Mucosa of descending colon (tissue), 3 donors: ENCODE measurements around the gene SLC16A7. TPM values are rescaled to one million over a fixed set of nuclear protein-coding genes. Genes with fewer than 3 reads are reported as not detected.

Source experiments
- ATAC-seq: fragments of 200-7000 bp; cut with Tn5 transposase; one replicate; pipeline ENCODE4 v1.9.1; 2020; ENCODE audit warnings: mild to moderate bottlenecking, moderate library complexity
- DNase-seq, 3 donors: peaks; one replicate each; pipeline ENCODE4 v3.0.0-alpha.2; 2020
- H3K36me3 ChIP-seq: fragments of 200-600 bp; one replicate; pipeline ENCODE4 v1.8.0; 2021; ENCODE audit warnings: low read depth, mild to moderate bottlenecking
- H3K4me1 ChIP-seq: fragments of 200-600 bp; one replicate; pipeline ENCODE4 v1.8.0; 2021; ENCODE audit warnings: low read depth, mild to moderate bottlenecking
- H3K4me3 ChIP-seq: fragments of 200-600 bp; one replicate; pipeline ENCODE4 v1.8.0; 2021; ENCODE audit warnings: mild to moderate bottlenecking
- H3K9me3 ChIP-seq: fragments of 200-600 bp; one replicate; pipeline ENCODE4 v1.8.0; 2021; ENCODE audit warnings: mild to moderate bottlenecking
- CTCF ChIP-seq: fragments of 200-600 bp; IDR thresholded peaks from one replicate; pipeline ENCODE4 v1.8.0; 2022; ENCODE audit warnings: antibody characterized with exemption, mild to moderate bottlenecking
- intact Hi-C, 2 donors: fragments of 100-400 bp; cut with DNase I in 1 of 2; cut with micrococcal nuclease in 1 of 2; formaldehyde crosslinking; loops; one replicate each; pipeline versions ENCODE4 v1.11.0 to v1.11.1; 2022; cut with DNase I, micrococcal nuclease
- total RNA-seq, 3 donors: library from RNA; stranded (reverse); fragmentation: NEBNext Ultra II Directional in 2 of 3; extraction: Animal tissue kit (Norgen Biotek cat#: 25700) in 2 of 3; gene quantifications; one replicate each; pipeline versions ENCODE4 v1.2.1 to v1.2.4, GENCODE V29; 2021 to 2023
- donor health status: DM: no; HTN: no; CAD: no; lungs with moderate emphysema.
- donor health status: DM: no; HTN: no; CAD: no.
- donor health status: DM: no; HTN: yes; CAD: no.

Gene SLC16A7
- total RNA-seq, 3 donors from 2014 or later = 8.6 to 10.8 (median 9.0) TPM

GRCh38 chr12:59768031-59768430, 172.2 kb downstream of the SLC16A7 start:
- intact Hi-C loops = no loop called here

DNA sequence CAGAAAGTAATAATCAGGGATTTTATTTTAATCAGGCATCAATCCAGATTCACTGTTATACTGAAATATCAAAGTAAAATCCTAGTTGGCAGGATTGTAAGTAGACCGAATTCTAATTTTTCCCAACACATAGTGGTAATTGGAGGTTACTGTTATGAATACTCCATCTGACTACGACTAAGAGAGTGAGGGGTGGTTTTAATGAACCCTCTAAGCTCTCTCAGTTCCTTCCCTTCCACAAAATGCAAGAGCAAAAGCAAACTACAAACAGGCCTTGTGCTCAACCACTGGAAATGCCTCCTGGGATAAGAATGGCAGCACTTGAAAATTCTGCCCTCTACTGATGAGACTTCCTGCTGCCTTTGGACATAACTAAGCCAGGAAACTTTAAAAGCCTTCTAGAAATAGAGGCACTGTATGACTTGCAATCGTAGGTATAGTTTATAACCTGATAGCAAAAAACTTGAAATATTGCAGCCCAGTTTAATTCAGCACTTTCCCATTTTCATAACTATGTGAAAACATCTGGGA, 184.8 kb downstream of the SLC16A7 start:
- no peak overlapping the region for H3K4me3 ChIP-seq
- no peaks in the 10 kb centered on the region for H3K4me1 ChIP-seq
- peak in 1 of 3 donors; percentile 19 for DNase-seq
- ATAC-seq = no peak
- H3K9me3 ChIP-seq = no peaks in the 10 kb centered on the region
- TF ChIP-seq CTCF = no peak
- intact Hi-C loops = no loop called here
- H3K36me3 ChIP-seq = no peaks in the 10 kb centered on the region

More at GRCh38 chr12:59768031-59768430, 172.2 kb downstream of the SLC16A7 start:
- Histone ChIP-seq H3K36me3 (no peaks in the 10 kb centered on the region), H3K9me3 (no peaks in the 10 kb centered on the region), H3K4me3 (no peak overlapping the region), H3K4me1 (no peaks in the 10 kb centered on the region)
- DNase-seq (no peak), ATAC-seq (no peak)
- no peak for TF ChIP-seq CTCF

- intact Hi-C loops = no loop called here
- no peaks in the 10 kb centered on the region for H3K9me3 ChIP-seq
- DNase-seq = no peak
- no peak overlapping the region for H3K4me3 ChIP-seq
- H3K36me3 ChIP-seq = no peaks in the 10 kb centered on the region
- TF ChIP-seq CTCF = no peak
- ATAC-seq = no peak
- H3K4me1 ChIP-seq = no peaks in the 10 kb centered on the region
These were observed 191.8 kb downstream of the SLC16A7 start for GRCh38 chr12:59787610-59788009.

GRCh38 chr12:59792647-59793046, 196.8 kb downstream of the SLC16A7 start:
- DNase-seq (no peak), ATAC-seq (no peak)
- Histone ChIP-seq H3K4me3 (no peak overlapping the region), H3K36me3 (no peaks in the 10 kb centered on the region), H3K9me3 (no peaks in the 10 kb centered on the region), H3K4me1 (no peaks in the 10 kb centered on the region)
- intact Hi-C loops = no loop called here
- no peak for TF ChIP-seq CTCF

- no peak for TF ChIP-seq CTCF
- intact Hi-C loops = no loop called here
- no peaks in the 10 kb centered on the region for H3K9me3 ChIP-seq
- H3K36me3 ChIP-seq = no peaks in the 10 kb centered on the region
- no peak for ATAC-seq
- H3K4me3 ChIP-seq = no peak overlapping the region
- H3K4me1 ChIP-seq = no peaks in the 10 kb centered on the region
- DNase-seq = no peak
These were observed 207.9 kb downstream of the SLC16A7 start for GRCh38 chr12:59803735-59804134.
